H1 (cell line): ENCODE results near the gene HOXB9.

Source experiments
- CTCF ChIP-seq, 3 experiments: IDR thresholded peaks; 1 replicate in 2 of 3; 2 replicates in 1 of 3; pipeline versions ENCODE4 v1.5.1 to v1.6.1; 2011; ENCODE audit warnings: low read length in 3 of 3, mild to moderate bottlenecking in 3 of 3, inconsistent platforms in 2 of 3, low read depth in 1 of 3, moderate library complexity in 1 of 3; ENCODE audit not compliant: insufficient read depth in 1 of 3; ENCODE audit errors: control extremely low read depth in 1 of 3
- KDM1A ChIP-seq: fragments of 200-600, 300-600 bp; sonication (generic); IDR thresholded peaks from 2 replicates; pipeline ENCODE4 v1.7.1; 2016; ENCODE audit warnings: mild to moderate bottlenecking, low read length, borderline replicate concordance
- MAX ChIP-seq: IDR thresholded peaks from 2 replicates; pipeline ENCODE4 v1.6.1; 2012; ENCODE audit warnings: inconsistent platforms
- POLR2A ChIP-seq, 2 experiments: IDR thresholded peaks; 1 replicate in 1 of 2; 2 replicates in 1 of 2; pipeline ENCODE4 v1.6.1; 2011; ENCODE audit warnings: low read depth in 2 of 2, low read length in 2 of 2, mild to moderate bottlenecking in 2 of 2; ENCODE audit errors: control extremely low read depth in 1 of 2
- POLR2AphosphoS5 ChIP-seq: IDR thresholded peaks from 2 replicates; pipeline ENCODE4 v1.6.1; 2011; ENCODE audit warnings: low read depth, low read length
- RAD21 ChIP-seq, 2 experiments: IDR thresholded peaks in 1 of 2; conservative IDR thresholded peaks in 1 of 2; 2 replicates each; pipeline ENCODE4 v1.6.1; 2011; ENCODE audit warnings: low read depth in 2 of 2, low read length in 2 of 2, improper control_type of control experiment in 1 of 2, inconsistent platforms in 1 of 2, mild to moderate bottlenecking in 1 of 2, moderate library complexity in 1 of 2
- RNF2 ChIP-seq: fragments of 200-900, 300-1000 bp; sonication (generic); IDR thresholded peaks from 2 replicates; pipeline ENCODE4 v1.7.1; 2016; ENCODE audit warnings: borderline replicate concordance, low read depth, mild to moderate bottlenecking, antibody characterized with exemption, low read length; ENCODE audit not compliant: poor library complexity, severe bottlenecking; ENCODE audit errors: missing control alignments
- SIN3A ChIP-seq, 2 experiments: IDR thresholded peaks in 1 of 2; conservative IDR thresholded peaks in 1 of 2; 2 replicates each; pipeline ENCODE4 v1.6.1; 2011 to 2012; ENCODE audit warnings: low read length in 2 of 2, improper control_type of control experiment in 1 of 2, low read depth in 1 of 2, mild to moderate bottlenecking in 1 of 2
- SP1 ChIP-seq: IDR thresholded peaks from 2 replicates; pipeline ENCODE4 v1.6.1; 2011; ENCODE audit warnings: low read depth, low read length
- TCF12 ChIP-seq: IDR thresholded peaks from 2 replicates; pipeline ENCODE4 v1.6.1; 2011; ENCODE audit warnings: low read depth, mild to moderate bottlenecking, low read length

GRCh38 chr17:48647963-48648245 is 21.7 kb upstream of the HOXB9 start:
- TF ChIP-seq TCF12 (no peak), SP1 (no peak), CTCF (IDR thresholded peaks at IDR 0.05; ENCODE audit: control extremely low read depth in 1 of 3, insufficient read depth in 1 of 3, low read depth in 1 of 3, low read length in 3 of 3) (no peak), MAX (no peak), KDM1A (peak; percentile 83), POLR2AphosphoS5 (no peak), RAD21 (IDR thresholded peaks at IDR 0.05 in 1 of 2, conservative IDR thresholded peaks at IDR 0.05 in 1 of 2; ENCODE audit: low read depth in 2 of 2, low read length in 2 of 2) (no peak), POLR2A (IDR thresholded peaks at IDR 0.05; ENCODE audit: control extremely low read depth in 1 of 2, low read depth in 2 of 2, low read length in 2 of 2) (no peak), RNF2 (peak; percentile 20), SIN3A (conservative IDR thresholded peaks at IDR 0.05 in 1 of 2, IDR thresholded peaks at IDR 0.05 in 1 of 2; ENCODE audit: low read depth in 1 of 2, low read length in 2 of 2) (no peak)
